GM12878 (cell line): ENCODE data around the gene ZER1. TPM values are rescaled to one million over a fixed set of nuclear protein-coding genes. Genes with fewer than 3 reads are reported as not detected.

ENCODE experiments used
- BACH1 ChIP-seq: fragments of 450-650 bp; IDR thresholded peaks from 2 replicates; pipeline ENCODE4 v1.6.1; 2017; ENCODE audit warnings: mild to moderate bottlenecking, borderline replicate concordance
- MEF2A ChIP-seq: IDR thresholded peaks from 2 replicates; pipeline ENCODE4 v1.6.1; 2011; ENCODE audit warnings: low read depth, mild to moderate bottlenecking, low read length, moderate library complexity; ENCODE audit not compliant: insufficient read depth
- MLLT1 ChIP-seq: fragments of 450-650 bp; IDR thresholded peaks from 2 replicates; pipeline ENCODE4 v1.6.1; 2016; ENCODE audit warnings: mild to moderate bottlenecking
- SKIL ChIP-seq: fragments of 450-650 bp; IDR thresholded peaks from 2 replicates; pipeline ENCODE4 v1.6.1; 2017; ENCODE audit warnings: mild to moderate bottlenecking, low read depth, inconsistent platforms; ENCODE audit not compliant: poor library complexity, severe bottlenecking
- SRF ChIP-seq, 2 experiments: IDR thresholded peaks; 2 replicates each; pipeline ENCODE4 v1.6.1; 2011; ENCODE audit warnings: low read depth in 2 of 2, low read length in 2 of 2, mild to moderate bottlenecking in 1 of 2, moderate library complexity in 1 of 2
- ZBTB40 ChIP-seq: fragments of 450-650 bp; IDR thresholded peaks from 2 replicates; pipeline ENCODE4 v1.6.1; 2016; ENCODE audit warnings: mild to moderate bottlenecking, moderate library complexity, borderline replicate concordance
- ZNF217 ChIP-seq: fragments of 450-650 bp; IDR thresholded peaks from 2 replicates; pipeline ENCODE4 v1.6.1; 2017; ENCODE audit warnings: antibody characterized with exemption, mild to moderate bottlenecking
- polyA plus RNA-seq, 11 experiments: library from polyadenylated mRNA; depleted of rRNA in 4 of 11; unstranded in 6 of 11; stranded (reverse) in 5 of 11; fragments of >200 nt; fragmentation: Nextera tagmentation in 4 of 11; fragmentation: Illumina TruSeq in 1 of 11; extraction: Ambion mirVana in 4 of 11; extraction: Trizol in 1 of 11; gene quantifications; 1 replicate in 1 of 11; 2 replicates in 10 of 11; pipeline versions ENCODE4 v1.2.1 to v1.2.3, GENCODE V29; 2011 to 2016; ENCODE audit warnings: inconsistent platforms in 2 of 11, missing spikeins in 2 of 11, low read depth in 1 of 11
- total RNA-seq, 4 experiments: library from RNA; depleted of rRNA in 3 of 4; stranded (reverse); fragments of >200 nt in 3 of 4; fragmentation: Illumina TruSeq in 1 of 4; extraction: Trizol in 1 of 4; gene quantifications; 2 replicates each; pipeline versions ENCODE4 v1.2.1 to v1.2.3, GENCODE V29; 2013 to 2021

Gene ZER1
- total and polyA plus RNA-seq, 10 of the 15 experiments (the other 5 are each of a cell fraction or from before 2014, with no cell fraction given) = 0.32 to 16.9 (median 7.9) TPM

- TF ChIP-seq SKIL (no peak), SRF (IDR thresholded peaks at IDR 0.05; ENCODE audit: low read depth in 2 of 2, low read length in 2 of 2) (no peak), ZBTB40 (no peak), MLLT1 (no peak), MEF2A (no peak), ZNF217 (no peak), BACH1 (no peak)
- TF ChIP-seq, all 136 proteins: peak for 0
Observed at GRCh38 chr9:128705051-128705965, 66.4 kb downstream of the ZER1 start (continued).
